HepG2 (cell line): ENCODE results near the gene STAT4. TPM values are rescaled to one million over a fixed set of nuclear protein-coding genes. Genes with fewer than 3 reads are reported as not detected.

Source experiments
- ATF6 ChIP-seq: sonication (generic); formaldehyde crosslinking; conservative IDR thresholded peaks from 2 replicates; pipeline ENCODE4 v1.4.0; 2020; ENCODE audit warnings: missing genetic modification reagents
- FOXJ3 ChIP-seq: sonication (generic); formaldehyde crosslinking; IDR thresholded peaks from 2 replicates; pipeline ENCODE4 v1.4.0; 2020; ENCODE audit warnings: missing genetic modification reagents, mild to moderate bottlenecking, borderline replicate concordance
- GMEB1 ChIP-seq: sonication (generic); formaldehyde crosslinking; IDR thresholded peaks from 2 replicates; pipeline ENCODE4 v1.5.1; 2020; ENCODE audit warnings: missing genetic modification reagents, mild to moderate bottlenecking, borderline replicate concordance
- KIAA2018 ChIP-seq: sonication (generic); formaldehyde crosslinking; IDR thresholded peaks from 2 replicates; pipeline ENCODE4 v1.5.0; 2020; ENCODE audit warnings: mild to moderate bottlenecking, missing genetic modification reagents, borderline replicate concordance
- NR2F1 ChIP-seq, 2 experiments: fragments of 450-650 bp in 1 of 2; formaldehyde crosslinking in 1 of 2; IDR thresholded peaks; 2 replicates each; pipeline versions ENCODE4 v1.5.0 to v1.6.1; 2016 to 2020; ENCODE audit warnings: mild to moderate bottlenecking in 1 of 2, missing compliant biosample characterization in 1 of 2, missing genetic modification reagents in 1 of 2, moderate library complexity in 1 of 2
- ONECUT2 ChIP-seq: sonication (generic); formaldehyde crosslinking; IDR thresholded peaks from 2 replicates; pipeline ENCODE4 v1.4.0; 2020; ENCODE audit warnings: missing genetic modification reagents
- SMC3 ChIP-seq: IDR thresholded peaks from 2 replicates; pipeline ENCODE4 v1.6.1; 2011; ENCODE audit warnings: low read length, improper control_type of control experiment
- TARDBP ChIP-seq: sonication (generic); formaldehyde crosslinking; IDR thresholded peaks from 2 replicates; pipeline ENCODE4 v1.8.0; 2022; ENCODE audit warnings: mild to moderate bottlenecking, missing genetic modification reagents
- THAP9 ChIP-seq: sonication (generic); formaldehyde crosslinking; IDR thresholded peaks from 2 replicates; pipeline ENCODE4; 2020; ENCODE audit warnings: missing genetic modification reagents, mild to moderate bottlenecking, borderline replicate concordance
- ZBTB14 ChIP-seq: sonication (generic); formaldehyde crosslinking; IDR thresholded peaks from 2 replicates; pipeline ENCODE4 v1.4.0; 2020; ENCODE audit warnings: missing genetic modification reagents
- ZNF530 ChIP-seq: sonication (generic); formaldehyde crosslinking; IDR thresholded peaks from 2 replicates; pipeline ENCODE4 v1.5.0; 2020; ENCODE audit warnings: low read depth, mild to moderate bottlenecking, missing genetic modification reagents
- polyA plus RNA-seq, 8 experiments: library from polyadenylated mRNA; depleted of rRNA in 3 of 8; stranded (reverse) in 7 of 8; unstranded in 1 of 8; fragments of >200 nt; fragmentation: Illumina TruSeq in 4 of 8; extraction: Trizol in 4 of 8; gene quantifications; 2 replicates each; pipeline versions ENCODE4 v1.2.1 to v1.2.3, GENCODE V29; 2011 to 2016; ENCODE audit warnings: low read depth in 4 of 8, missing spikeins in 1 of 8, mixed read lengths in 1 of 8; ENCODE audit not compliant: insufficient read depth in 1 of 8
- total RNA-seq, 5 experiments: library from RNA; depleted of rRNA; stranded (reverse); fragments of >200 nt; fragmentation: Illumina TruSeq; extraction: Trizol; gene quantifications; 2 replicates each; pipeline ENCODE4 v1.2.3, GENCODE V29; 2016; ENCODE audit warnings: low read depth in 1 of 5

STAT4 gene
- total and polyA plus RNA-seq, 2 of the 13 experiments (the other 11 are each of a cell fraction or from before 2014, with no cell fraction given), result 0.37 TPM; not detected in 1

- TF ChIP-seq KIAA2018 (CRISPR knock-in tag) (peak; percentile 96), FOXJ3 (CRISPR knock-in tag) (peak; percentile 29; the same call in 1 of the 2 replicates), ZNF530 (CRISPR knock-in tag) (no peak), NR2F1 (CRISPR knock-in tag; IDR thresholded peaks at IDR 0.05) (0 out of 4 replicates have a peak, but pooled peaks of 1 of the 2 experiments have one; percentile 10), GMEB1 (peak; percentile 96), ZBTB14 (CRISPR knock-in tag) (peak; percentile 28; the same call in 1 of the 2 replicates), THAP9 (CRISPR knock-in tag) (peak; percentile 96), ONECUT2 (no peak), TARDBP (CRISPR knock-in tag) (peak; percentile 98), ATF6 (no peak), SMC3 (no peak)
Observed at GRCh38 chr2:191013932-191014652, 136.7 kb downstream of the STAT4 start, which contains the start of gene STAT1 (continued).
